ENCODE data around the gene RCE1. TPM values are rescaled to one million over a fixed set of nuclear protein-coding genes. Genes with fewer than 3 reads are reported as not detected.

The RCE1 gene
- total RNA-seq, 1 experiment from 2014 or later: 23.5 TPM

DNA sequence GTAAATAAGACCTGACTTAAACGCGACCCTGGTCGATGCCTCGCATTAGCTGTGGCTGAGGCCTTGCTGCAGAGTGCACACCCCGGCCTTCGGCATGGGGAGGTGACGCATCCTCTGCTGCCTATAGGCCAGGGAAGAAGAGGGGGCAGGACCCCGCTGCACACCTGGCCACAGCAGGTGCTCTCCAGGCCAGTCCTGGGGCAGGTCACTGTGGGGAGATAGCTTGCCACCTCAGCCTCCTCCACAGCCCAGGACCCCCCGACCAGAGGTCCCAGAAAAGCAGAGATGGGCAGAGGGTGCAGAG, 26.3 kb downstream of the RCE1 start:
- Mint-ChIP-seq H3K36me3 (ENCODE audit: insufficient read depth, unreplicated experiment) (peaks cover 16% of the 10 kb centered on the region), H3K27ac (ENCODE audit: unreplicated experiment) (no peak overlapping the region), H3K9me3 (ENCODE audit: low read depth, unreplicated experiment) (no peaks in the 10 kb centered on the region), H3K4me1 (ENCODE audit: low read depth, unreplicated experiment) (no peaks in the 10 kb centered on the region), H3K4me3 (ENCODE audit: low read depth, unreplicated experiment) (no peak overlapping the region), H3K27me3 (ENCODE audit: unreplicated experiment) (no peaks in the 10 kb centered on the region)
- TF ChIP-seq, protein P1, sequence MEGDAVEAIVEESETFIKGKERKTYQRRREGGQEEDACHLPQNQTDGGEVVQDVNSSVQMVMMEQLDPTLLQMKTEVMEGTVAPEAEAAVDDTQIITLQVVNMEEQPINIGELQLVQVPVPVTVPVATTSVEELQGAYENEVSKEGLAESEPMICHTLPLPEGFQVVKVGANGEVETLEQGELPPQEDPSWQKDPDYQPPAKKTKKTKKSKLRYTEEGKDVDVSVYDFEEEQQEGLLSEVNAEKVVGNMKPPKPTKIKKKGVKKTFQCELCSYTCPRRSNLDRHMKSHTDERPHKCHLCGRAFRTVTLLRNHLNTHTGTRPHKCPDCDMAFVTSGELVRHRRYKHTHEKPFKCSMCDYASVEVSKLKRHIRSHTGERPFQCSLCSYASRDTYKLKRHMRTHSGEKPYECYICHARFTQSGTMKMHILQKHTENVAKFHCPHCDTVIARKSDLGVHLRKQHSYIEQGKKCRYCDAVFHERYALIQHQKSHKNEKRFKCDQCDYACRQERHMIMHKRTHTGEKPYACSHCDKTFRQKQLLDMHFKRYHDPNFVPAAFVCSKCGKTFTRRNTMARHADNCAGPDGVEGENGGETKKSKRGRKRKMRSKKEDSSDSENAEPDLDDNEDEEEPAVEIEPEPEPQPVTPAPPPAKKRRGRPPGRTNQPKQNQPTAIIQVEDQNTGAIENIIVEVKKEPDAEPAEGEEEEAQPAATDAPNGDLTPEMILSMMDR (IDR thresholded peaks at IDR 0.05; ENCODE audit: unreplicated experiment): no peak
- BruUV-seq (replicated peaks): no TSS peak
- intact Hi-C loops (cut with micrococcal nuclease; ENCODE audit: unreplicated experiment): no loop called here
- no peak for DNase-seq
- CTCF ChIA-PET: no interaction called here

DNA sequence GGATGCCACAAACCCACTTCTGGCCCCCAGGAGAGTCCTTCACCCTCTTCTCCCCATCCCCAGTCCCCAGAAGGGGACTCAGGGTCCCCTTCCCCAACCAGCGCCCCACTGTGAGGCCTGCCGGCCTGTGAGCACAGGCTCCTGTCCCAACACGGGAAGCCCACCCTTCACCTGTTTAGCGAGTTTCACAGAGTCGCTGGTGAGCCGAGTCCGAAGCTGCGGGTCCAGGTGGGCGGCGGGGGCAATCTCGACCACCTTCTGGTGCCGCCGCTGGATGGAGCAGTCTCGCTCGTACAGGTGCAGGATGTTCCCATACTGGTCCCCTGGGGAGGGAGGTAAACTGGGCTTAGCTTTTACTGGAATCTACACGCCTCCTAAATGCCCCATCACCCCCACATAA, 26.9 kb downstream of the RCE1 start:
- H3K4me1 Mint-ChIP-seq (ENCODE audit: low read depth, unreplicated experiment): peaks cover 2% of the 10 kb centered on the region
- CTCF ChIA-PET: no interaction called here
- TF ChIP-seq, protein P1 (IDR thresholded peaks at IDR 0.05; ENCODE audit: unreplicated experiment): no peak
- H3K4me3 Mint-ChIP-seq (ENCODE audit: low read depth, unreplicated experiment): no peak overlapping the region
- H3K27ac Mint-ChIP-seq (ENCODE audit: unreplicated experiment): no peak overlapping the region
- no peak for DNase-seq
- intact Hi-C loops (cut with micrococcal nuclease; ENCODE audit: unreplicated experiment): no loop called here
- peaks cover 3% of the 10 kb centered on the region for H3K27me3 Mint-ChIP-seq (ENCODE audit: unreplicated experiment)
- H3K36me3 Mint-ChIP-seq (ENCODE audit: insufficient read depth, unreplicated experiment): peaks cover 16% of the 10 kb centered on the region
- BruUV-seq (replicated peaks): no TSS peak
- H3K9me3 Mint-ChIP-seq (ENCODE audit: low read depth, unreplicated experiment): no peaks in the 10 kb centered on the region

DNA sequence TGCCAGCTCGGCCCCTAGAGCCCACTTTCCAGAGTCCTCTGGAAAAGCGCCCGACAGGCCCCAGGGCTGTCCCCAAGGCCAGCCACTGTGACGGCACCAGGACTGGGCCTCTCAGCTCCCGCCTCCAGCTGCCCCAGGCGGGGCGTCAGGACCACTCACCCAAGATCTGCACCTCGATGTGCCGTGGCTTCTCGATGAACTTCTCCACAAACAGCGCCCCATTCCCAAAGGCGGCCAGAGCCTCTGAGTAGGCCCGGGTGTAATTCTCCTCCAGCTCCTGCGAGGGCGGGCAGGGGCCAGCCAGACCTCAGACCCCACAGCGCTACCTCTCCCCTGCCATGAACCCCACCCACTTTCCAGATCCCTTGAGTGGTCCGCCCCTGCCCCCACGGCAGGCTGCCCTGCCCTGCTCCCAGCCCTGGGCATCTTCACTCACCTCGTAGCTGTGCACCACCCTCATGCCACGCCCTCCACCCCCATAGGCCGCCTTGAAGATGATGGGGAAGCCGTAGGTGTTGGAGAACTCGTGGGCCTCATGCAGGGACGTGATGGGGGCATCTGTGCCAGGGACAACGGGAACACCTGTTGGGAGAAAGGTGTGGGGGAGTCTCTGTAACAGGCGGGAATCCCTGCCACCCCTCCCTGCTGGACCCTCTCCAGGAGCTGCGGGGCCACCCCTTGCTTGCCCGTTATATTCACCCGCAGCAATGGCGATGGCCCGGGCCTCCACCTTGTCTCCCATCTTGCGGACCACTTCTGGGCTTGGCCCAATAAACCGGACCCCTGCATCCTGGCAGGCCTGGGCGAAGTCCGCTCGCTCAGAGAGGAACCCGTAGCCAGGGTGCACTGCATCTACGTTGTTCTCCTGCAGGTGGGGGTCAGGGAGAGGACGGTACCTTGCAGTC, 27.6 kb downstream of the RCE1 start:
- BruUV-seq (replicated peaks): no TSS peak
- Mint-ChIP-seq H3K36me3 (ENCODE audit: insufficient read depth, unreplicated experiment) (peaks cover 16% of the 10 kb centered on the region), H3K9me3 (ENCODE audit: low read depth, unreplicated experiment) (no peaks in the 10 kb centered on the region), H3K4me1 (ENCODE audit: low read depth, unreplicated experiment) (peaks cover 10% of the 10 kb centered on the region), H3K4me3 (ENCODE audit: low read depth, unreplicated experiment) (no peak overlapping the region), H3K27me3 (ENCODE audit: unreplicated experiment) (peaks cover 9% of the 10 kb centered on the region), H3K27ac (ENCODE audit: unreplicated experiment) (no peak overlapping the region)
- CTCF ChIA-PET: no interaction called here
- DNase-seq: no peak
- intact Hi-C loops (cut with micrococcal nuclease; ENCODE audit: unreplicated experiment): no loop called here
- TF ChIP-seq, protein P1 (IDR thresholded peaks at IDR 0.05; ENCODE audit: unreplicated experiment): no peak

DNA sequence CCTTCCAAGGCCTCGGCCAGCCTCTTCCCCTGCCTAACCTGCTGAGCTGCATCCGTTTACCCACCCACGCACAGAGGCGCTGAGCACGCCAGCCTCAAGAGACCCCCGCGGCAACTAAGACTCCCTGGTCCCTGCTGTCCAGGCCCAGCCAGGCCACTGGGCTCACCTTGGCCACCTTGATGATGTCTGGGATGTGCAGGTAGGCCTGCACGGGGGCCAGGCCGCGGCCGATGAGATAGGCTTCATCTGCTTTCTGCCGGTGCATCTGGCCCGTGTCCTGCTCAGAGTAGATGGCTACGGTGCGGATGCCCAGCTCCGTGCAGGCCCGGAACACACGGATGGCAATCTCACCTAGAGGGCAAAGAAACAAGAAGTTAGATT, 28.3 kb downstream of the RCE1 start:
- no TSS peak for BruUV-seq (replicated peaks)
- H3K9me3 Mint-ChIP-seq (ENCODE audit: low read depth, unreplicated experiment): no peaks in the 10 kb centered on the region
- intact Hi-C loops (cut with micrococcal nuclease; ENCODE audit: unreplicated experiment): no loop called here
- H3K27ac Mint-ChIP-seq (ENCODE audit: unreplicated experiment): no peak overlapping the region
- no peak for DNase-seq
- TF ChIP-seq, protein P1 (IDR thresholded peaks at IDR 0.05; ENCODE audit: unreplicated experiment): no peak
- H3K27me3 Mint-ChIP-seq (ENCODE audit: unreplicated experiment): peaks cover 9% of the 10 kb centered on the region
- H3K4me3 Mint-ChIP-seq (ENCODE audit: low read depth, unreplicated experiment): no peak overlapping the region
- peaks cover 16% of the 10 kb centered on the region for H3K36me3 Mint-ChIP-seq (ENCODE audit: insufficient read depth, unreplicated experiment)
- CTCF ChIA-PET: no interaction called here
- H3K4me1 Mint-ChIP-seq (ENCODE audit: low read depth, unreplicated experiment): peaks cover 10% of the 10 kb centered on the region
